ENCODE results near the gene WDR33.

GRCh38 chr2:127683757-127684156 is 127.2 kb downstream of the WDR33 start:
- TF ChIP-seq CHD1 (IDR thresholded peaks at IDR 0.05; ENCODE audit: low read depth, low read length) (no peak), CEBPB (IDR thresholded peaks at IDR 0.05; ENCODE audit: low read depth, low read length) (no peak), NFE2L2 (IDR thresholded peaks at IDR 0.05; ENCODE audit: low read depth, low read length) (no peak), CTCF (conservative IDR thresholded peaks at IDR 0.05; ENCODE audit: low read depth, low read length) (no peak), MAFK (IDR thresholded peaks at IDR 0.05; ENCODE audit: low read depth, low read length) (no peak), SMC3 (IDR thresholded peaks at IDR 0.05; ENCODE audit: low read depth, low read length) (no peak), POLR2A (IDR thresholded peaks at IDR 0.05; ENCODE audit: low read depth, low read length) (no peak), MXI1 (IDR thresholded peaks at IDR 0.05; ENCODE audit: borderline replicate concordance, low read depth, low read length) (no peak), USF2 (IDR thresholded peaks at IDR 0.05; ENCODE audit: low read depth, low read length) (no peak), RFX5 (IDR thresholded peaks at IDR 0.05; ENCODE audit: low read depth, low read length) (no peak), FOS (IDR thresholded peaks at IDR 0.05; ENCODE audit: low read depth, low read length) (no peak)
